Smooth muscle cell of the brain vasculature (primary cell): Measurements from ENCODE around the gene GSAP.

ENCODE experiments used
- DNase-seq: peaks from one replicate; pipeline ENCODE4 v3.0.0-alpha.2; 2012; ENCODE audit warnings: low read depth, low spot score

GSAP gene

DNA sequence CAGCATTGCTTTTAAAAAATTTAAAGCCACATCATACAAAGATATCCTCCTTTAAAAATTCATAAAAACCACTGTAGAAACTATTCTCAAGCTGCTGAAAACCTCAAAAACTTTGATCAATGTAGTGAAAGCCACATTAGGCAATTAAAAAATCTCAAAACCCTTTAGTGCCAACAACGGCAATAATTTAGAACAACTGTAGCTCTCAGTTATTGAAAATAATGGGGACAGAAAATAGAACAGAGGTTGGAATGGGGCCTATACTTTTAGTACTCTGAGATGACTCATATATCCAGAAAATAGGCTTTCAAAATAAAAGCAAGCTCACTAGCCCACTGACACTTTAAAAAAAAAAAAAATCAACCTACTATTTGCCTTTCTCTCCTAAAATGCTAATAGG, 87.5 kb downstream of the GSAP start:
- no peak for DNase-seq

- DNase-seq: no peak
Measured at GRCh38 chr7:77327932-77328628, 88.1 kb downstream of the GSAP start.

GRCh38 chr7:77327067-77327931, 88.8 kb downstream of the GSAP start:
- DNase-seq: no peak

DNA sequence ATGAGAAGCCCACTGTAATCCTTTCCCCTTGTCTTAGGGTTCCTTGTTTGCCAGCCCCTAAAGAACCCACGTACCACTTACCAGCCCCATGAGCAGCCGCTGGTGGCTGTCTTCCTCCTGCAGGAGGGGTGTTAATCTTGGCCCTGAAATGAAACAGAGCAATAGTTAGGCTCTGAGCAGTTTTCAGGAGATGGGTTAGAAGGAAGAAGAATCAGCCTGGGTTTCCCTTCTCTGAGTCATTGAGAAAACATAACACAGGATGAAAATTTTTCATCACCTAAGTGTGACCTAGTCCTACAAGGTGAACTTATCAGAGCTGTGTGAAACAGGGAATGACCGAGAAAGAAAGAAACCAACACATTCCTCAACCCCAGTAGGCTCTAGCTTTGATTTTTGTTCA, 90.0 kb downstream of the GSAP start:
- no peak for DNase-seq

- DNase-seq: no peak
Measured at GRCh38 chr7:77321300-77321699, 94.8 kb downstream of the GSAP start.

- no peak for DNase-seq
Measured at GRCh38 chr7:77320714-77321113, 95.4 kb downstream of the GSAP start.

DNA sequence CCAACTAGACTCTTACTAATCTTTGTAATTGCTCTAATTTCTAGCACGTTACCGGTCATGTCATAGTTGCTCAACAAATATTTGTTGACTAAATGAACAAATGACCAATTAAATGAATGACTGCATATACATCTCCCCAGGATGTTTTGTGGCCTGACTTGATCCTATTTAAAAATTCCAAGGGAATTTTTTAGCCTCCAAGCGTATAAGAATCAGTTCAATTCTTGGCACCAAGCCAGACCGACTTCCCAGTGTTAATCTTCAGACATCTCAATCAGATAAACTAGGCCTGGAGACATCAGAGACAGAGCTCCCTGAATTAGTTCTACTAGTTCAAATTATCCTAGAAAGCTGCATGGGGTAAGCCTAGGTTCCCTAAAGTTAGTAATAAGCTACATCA, 96.0 kb downstream of the GSAP start:
- no peak for DNase-seq

DNA sequence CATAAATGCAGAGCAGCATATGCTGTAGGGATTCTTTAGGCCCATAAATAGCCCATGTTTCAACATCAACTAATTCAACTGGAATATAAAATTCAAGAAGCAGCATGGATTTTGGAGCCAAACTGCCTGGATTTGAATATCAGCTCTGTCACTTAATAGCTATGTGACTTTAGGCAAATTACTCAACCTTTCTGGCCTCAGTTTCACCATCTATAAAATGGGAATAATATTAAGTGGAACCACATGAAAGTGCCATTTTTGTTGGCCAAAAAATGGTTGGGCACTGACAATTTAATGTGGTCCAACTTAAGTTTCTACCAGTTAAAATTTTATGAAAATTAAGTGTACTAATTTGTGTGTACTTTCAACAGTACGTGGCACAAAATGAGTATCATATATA, 98.1 kb downstream of the GSAP start:
- DNase-seq: no peak

GRCh38 chr7:77316219-77316978, 99.8 kb downstream of the GSAP start:
- no peak for DNase-seq

DNA sequence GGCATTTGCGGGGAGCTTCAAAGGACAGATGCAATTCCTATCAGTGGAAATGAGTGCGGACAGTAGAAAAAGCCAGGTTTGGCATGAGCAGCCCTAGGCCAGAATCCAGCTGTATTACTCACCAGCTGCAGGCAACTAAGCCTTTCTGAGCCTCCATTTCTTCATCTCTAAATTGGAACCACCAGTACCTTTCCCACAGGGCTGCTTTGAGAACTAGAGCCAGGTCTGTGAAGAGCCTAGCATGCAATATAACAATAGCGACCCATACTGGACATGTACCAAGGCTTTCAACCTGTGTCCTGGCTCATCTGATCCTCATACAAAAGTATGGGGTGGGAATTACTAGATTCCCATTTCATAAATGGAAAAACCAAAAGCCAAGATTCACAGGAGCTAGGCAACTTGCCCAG, 101.0 kb downstream of the GSAP start:
- DNase-seq: no peak

DNA sequence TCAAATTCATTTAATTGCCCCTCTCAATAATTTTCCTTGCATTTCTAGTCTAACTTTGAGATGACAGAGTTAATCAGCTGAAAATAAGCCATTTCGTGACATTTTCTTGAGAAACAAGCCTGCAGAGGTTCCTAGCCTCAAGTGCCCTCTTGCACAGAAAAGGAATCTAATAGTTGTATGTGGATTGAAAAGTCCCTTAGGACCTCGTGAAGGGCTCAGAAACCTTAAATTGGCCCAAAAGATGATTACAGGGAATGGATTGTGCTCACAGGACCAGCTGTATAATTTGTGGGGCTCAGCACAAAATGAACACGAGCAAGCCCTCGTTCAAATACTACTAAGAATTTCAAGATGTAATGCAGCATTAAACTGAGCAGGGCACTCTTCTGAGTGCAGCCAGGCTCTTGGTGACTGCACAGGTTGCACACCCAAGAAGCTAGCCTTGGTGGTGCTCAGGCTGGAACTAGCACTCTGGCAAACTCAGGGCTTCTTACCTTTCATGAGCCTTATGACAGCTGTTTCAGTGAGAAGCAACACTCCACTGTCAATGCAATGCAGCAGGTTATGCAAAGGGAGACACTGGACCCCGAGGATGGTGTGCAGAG, 102.2 kb downstream of the GSAP start:
- no peak for DNase-seq

GRCh38 chr7:77313085-77313484, 103.1 kb downstream of the GSAP start:
- no peak for DNase-seq

- DNase-seq: no peak
Measured at GRCh38 chr7:77310982-77311381, 105.2 kb downstream of the GSAP start.

- no peak for DNase-seq
Measured at GRCh38 chr7:77309714-77310220, 106.4 kb downstream of the GSAP start.

DNA sequence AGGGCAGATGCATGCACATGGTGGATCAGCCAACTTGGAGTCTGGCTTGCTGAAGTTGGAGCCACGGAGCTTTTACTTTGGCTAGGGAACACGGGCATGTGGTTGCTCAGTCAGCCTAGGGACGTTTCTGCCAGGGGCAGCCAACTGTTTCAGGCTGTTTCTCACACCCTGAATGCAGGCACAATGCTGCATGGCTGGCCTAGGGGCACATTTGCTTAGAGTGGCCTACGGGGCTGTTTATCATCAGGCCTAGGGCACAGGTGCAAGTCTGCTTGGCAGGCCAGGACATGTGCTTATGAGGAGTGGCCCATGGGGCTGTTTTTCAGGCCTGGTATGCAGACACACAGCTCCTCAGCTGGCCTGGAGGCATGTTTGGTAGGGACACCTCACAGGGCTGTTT, 107.4 kb downstream of the GSAP start:
- no peak for DNase-seq

- DNase-seq: no peak
Measured at GRCh38 chr7:77306231-77307067, 109.7 kb downstream of the GSAP start.

DNA sequence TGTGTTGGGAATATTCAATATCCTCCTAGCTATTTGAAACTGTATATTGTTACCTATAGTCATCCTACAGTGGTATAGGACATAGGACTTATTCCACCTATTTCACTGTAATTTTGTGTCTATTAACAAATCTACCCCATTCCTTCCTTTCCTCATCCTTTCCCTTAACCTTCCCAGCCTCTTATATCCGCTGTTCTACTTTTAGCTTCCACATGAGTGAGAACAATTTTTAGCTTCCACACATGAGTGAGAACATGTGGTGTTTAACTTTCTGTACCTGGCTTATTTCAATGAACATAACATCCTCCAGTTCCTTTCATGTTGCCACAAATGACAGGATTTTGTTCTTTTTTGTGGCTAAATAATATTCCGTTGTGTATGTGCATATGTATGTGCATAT, 120.6 kb downstream of the GSAP start:
- DNase-seq: no peak

GRCh38 chr7:77293046-77293445, 123.1 kb downstream of the GSAP start:
- DNase-seq: no peak

DNA sequence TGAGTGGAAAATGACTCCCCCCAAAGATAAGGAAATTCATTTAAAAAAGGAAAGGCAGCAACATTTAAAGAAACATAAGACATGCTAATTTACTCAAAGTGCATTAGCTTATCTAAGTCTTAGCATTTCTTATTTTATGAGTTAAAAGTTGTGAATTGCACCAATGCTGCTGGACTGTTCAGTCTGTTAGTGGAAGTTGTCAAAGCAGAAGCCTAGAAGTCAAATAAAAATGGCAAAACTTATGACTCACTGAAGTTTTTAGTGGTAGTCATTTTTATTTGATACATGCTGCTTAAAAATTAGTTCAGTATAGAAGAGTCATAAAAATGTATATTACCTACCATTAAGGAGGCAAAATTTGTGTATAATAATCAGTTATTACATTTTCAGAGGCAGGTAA, 125.7 kb downstream of the GSAP start:
- DNase-seq: no peak

DNA sequence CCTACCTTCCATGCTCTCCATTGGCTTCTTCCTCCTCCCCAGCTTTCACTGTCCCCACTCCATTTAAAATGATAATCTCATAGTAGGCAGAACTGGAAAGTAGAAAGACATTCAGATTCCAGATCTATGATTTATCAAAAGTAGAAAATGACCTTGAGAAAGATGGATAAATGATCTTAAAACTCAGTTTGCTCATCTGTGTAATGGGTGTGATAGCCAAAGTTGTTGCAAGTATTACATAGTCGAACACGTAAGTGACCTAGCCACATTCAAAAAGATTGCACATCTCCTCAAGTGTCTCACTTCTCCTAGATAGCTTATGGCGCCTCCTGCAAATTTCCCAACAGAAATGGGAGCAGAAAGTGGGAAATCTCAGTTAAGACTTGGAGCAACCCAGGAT, 126.8 kb downstream of the GSAP start:
- DNase-seq: no peak
